ENCODE data around the gene NUDC.
"Not testable (repeated sequence)": the region's sequence is repeated elsewhere in the genome, so short reads cannot be mapped to it uniquely, and the experiment has no call there.

NUDC gene

GRCh38 chr1:26912147-26912490 lies 9.4 kb upstream of the NUDC start:
- DNase-seq: no peak

GRCh38 chr1:26913389-26913753 lies 8.2 kb upstream of the NUDC start:
- no peak for DNase-seq

GRCh38 chr1:26913754-26914619 lies 7.6 kb upstream of the NUDC start, which contains the start of gene NR0B2:
NR0B2 (minus strand) TSS chr1:26913975; CDS start chr1:26913940, 35 bp downstream.
- DNase-seq: no peak

GRCh38 chr1:26915204-26915842 lies 6.2 kb upstream of the NUDC start:
- no peak for DNase-seq

- DNase-seq: no peak
Observed at GRCh38 chr1:26921126-26921539, 410 bp upstream of the NUDC start.

- DNase-seq: no peak
Observed at GRCh38 chr1:26922431-26922729, 837 bp downstream of the NUDC start.

- no peak for DNase-seq
Observed at GRCh38 chr1:26922901-26923300, 1.4 kb downstream of the NUDC start.

- DNase-seq: no peak
Observed at GRCh38 chr1:26923711-26924110, 2.2 kb downstream of the NUDC start.

GRCh38 chr1:26932531-26932930 lies 11.0 kb downstream of the NUDC start:
- no peak for DNase-seq

GRCh38 chr1:26936823-26937222 lies 15.3 kb downstream of the NUDC start:
- DNase-seq: no peak

GRCh38 chr1:26938004-26938658 lies 16.6 kb downstream of the NUDC start:
- no peak for DNase-seq

GRCh38 chr1:26938659-26939025 lies 17.1 kb downstream of the NUDC start:
- DNase-seq: no peak

GRCh38 chr1:26941311-26941710 lies 19.8 kb downstream of the NUDC start:
- no peak for DNase-seq

- no peak for DNase-seq
Observed at GRCh38 chr1:26942656-26943055, 21.1 kb downstream of the NUDC start.

- no peak for DNase-seq
Observed at GRCh38 chr1:26945138-26945537, 23.6 kb downstream of the NUDC start.

GRCh38 chr1:26945728-26946127 lies 24.2 kb downstream of the NUDC start:
- DNase-seq: no peak

- no peak for DNase-seq
Observed at GRCh38 chr1:26946270-26946669, 24.7 kb downstream of the NUDC start.

GRCh38 chr1:26948725-26949057 lies 27.1 kb downstream of the NUDC start:
- not testable (repeated sequence) for DNase-seq

GRCh38 chr1:26949266-26949925 lies 27.9 kb downstream of the NUDC start:
- DNase-seq: no peak

GRCh38 chr1:26949926-26950319 lies 28.4 kb downstream of the NUDC start:
- no peak for DNase-seq

GRCh38 chr1:26950602-26951001 lies 29.1 kb downstream of the NUDC start:
- DNase-seq: no peak

GRCh38 chr1:26951216-26951615 lies 29.7 kb downstream of the NUDC start:
- DNase-seq: no peak

- no peak for DNase-seq
Observed at GRCh38 chr1:26951821-26952497, 30.4 kb downstream of the NUDC start.
